Measurements from ENCODE around the gene RASSF4.

RASSF4 gene

DNA sequence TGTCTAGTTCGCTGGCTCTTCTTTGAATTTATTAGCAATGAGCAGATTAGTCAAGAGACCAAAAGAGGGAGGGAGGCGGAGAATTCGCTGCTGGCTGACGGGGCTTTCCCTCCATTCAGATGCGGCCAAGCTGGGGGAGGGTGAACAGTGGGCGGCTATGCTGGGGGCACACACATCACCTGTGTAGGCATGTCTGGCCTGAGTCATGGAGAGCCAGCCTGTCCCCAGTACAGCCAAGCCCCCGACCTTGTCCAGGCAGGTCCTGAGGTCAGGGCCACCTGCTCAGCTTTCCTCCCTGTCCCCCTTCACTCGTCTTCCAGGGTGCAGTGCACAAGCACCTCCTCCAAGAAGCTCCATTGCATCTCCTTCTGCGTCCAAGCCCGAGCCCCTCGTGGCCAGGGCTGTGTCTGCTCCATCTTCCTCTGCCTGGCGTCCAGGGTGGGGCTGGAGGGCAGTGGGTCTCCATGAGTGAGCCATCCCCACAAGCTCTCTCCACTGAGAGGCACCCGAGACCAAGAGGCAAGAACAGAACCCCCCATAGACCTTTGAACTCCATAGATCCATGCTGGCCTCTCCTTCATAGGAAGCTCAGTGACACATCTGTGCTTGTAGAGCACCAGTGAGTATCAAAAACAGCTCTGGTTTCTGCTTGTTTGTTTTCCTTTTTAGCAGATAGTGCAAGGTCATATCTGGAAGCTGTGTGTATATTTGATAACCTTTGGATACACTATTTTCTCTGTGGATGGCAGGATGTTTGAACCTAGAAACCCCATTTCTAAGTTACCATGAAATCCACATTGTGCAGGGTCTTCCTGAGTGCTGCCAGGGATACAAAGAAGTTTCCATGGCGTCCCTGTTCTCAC lies 20.9 kb downstream of the RASSF4 start:
- TF ChIP-seq ZFX (IDR thresholded peaks at IDR 0.05), result no peak
- TF ChIP-seq, protein P1, sequence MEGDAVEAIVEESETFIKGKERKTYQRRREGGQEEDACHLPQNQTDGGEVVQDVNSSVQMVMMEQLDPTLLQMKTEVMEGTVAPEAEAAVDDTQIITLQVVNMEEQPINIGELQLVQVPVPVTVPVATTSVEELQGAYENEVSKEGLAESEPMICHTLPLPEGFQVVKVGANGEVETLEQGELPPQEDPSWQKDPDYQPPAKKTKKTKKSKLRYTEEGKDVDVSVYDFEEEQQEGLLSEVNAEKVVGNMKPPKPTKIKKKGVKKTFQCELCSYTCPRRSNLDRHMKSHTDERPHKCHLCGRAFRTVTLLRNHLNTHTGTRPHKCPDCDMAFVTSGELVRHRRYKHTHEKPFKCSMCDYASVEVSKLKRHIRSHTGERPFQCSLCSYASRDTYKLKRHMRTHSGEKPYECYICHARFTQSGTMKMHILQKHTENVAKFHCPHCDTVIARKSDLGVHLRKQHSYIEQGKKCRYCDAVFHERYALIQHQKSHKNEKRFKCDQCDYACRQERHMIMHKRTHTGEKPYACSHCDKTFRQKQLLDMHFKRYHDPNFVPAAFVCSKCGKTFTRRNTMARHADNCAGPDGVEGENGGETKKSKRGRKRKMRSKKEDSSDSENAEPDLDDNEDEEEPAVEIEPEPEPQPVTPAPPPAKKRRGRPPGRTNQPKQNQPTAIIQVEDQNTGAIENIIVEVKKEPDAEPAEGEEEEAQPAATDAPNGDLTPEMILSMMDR (conservative IDR thresholded peaks at IDR 0.05), result no peak
- H3K27ac ChIP-seq, result no peak overlapping the region

GRCh38 chr10:44981172-44982113 lies 21.8 kb downstream of the RASSF4 start:
- no peak for TF ChIP-seq ZFX (IDR thresholded peaks at IDR 0.05)
- TF ChIP-seq, protein P1 (conservative IDR thresholded peaks at IDR 0.05), result no peak
- no peak overlapping the region for H3K27ac ChIP-seq

- no peak overlapping the region for H3K27ac ChIP-seq
- TF ChIP-seq ZFX (IDR thresholded peaks at IDR 0.05), result no peak
- TF ChIP-seq, protein P1 (conservative IDR thresholded peaks at IDR 0.05), result no peak
These were observed 22.5 kb downstream of the RASSF4 start for GRCh38 chr10:44982114-44982460.

GRCh38 chr10:44982496-44982895 lies 22.9 kb downstream of the RASSF4 start:
- TF ChIP-seq ZFX (IDR thresholded peaks at IDR 0.05), result no peak
- TF ChIP-seq, protein P1 (conservative IDR thresholded peaks at IDR 0.05), result no peak

GRCh38 chr10:44983066-44983894 lies 23.7 kb downstream of the RASSF4 start:
- TF ChIP-seq, protein P1 (conservative IDR thresholded peaks at IDR 0.05), result no peak
- no peak for TF ChIP-seq ZFX (IDR thresholded peaks at IDR 0.05)
- no peak overlapping the region for H3K27ac ChIP-seq

More at GRCh38 chr10:44982496-44982895, 22.9 kb downstream of the RASSF4 start:
- no peak overlapping the region for H3K27ac ChIP-seq

DNA sequence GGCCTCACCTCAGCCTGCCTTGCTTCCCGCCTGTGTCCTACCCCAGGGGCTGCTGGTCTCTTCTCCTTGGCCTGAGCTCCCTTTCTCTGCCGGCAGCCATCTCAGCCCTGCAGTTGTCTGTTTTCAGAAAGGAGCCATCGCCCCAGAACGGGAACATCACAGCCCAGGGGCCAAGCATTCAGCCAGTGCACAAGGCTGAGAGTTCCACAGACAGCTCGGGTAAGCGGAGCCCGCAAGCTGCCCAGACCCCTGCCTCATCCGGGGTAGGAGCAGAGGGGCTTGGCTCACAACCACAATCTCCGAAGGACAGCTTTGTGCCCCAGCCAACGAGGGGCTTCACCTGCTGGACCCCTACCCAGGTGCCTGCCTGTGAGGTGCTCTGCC lies 24.3 kb downstream of the RASSF4 start:
- H3K27ac ChIP-seq, result no peak overlapping the region
- TF ChIP-seq, protein P1 (conservative IDR thresholded peaks at IDR 0.05), result no peak
- no peak for TF ChIP-seq ZFX (IDR thresholded peaks at IDR 0.05)

All from C4-2B (cell line).